IPS-NIHi7 (cell line): ENCODE results near the gene ENTR1.
A peak's percentile ranks its signal among the peaks of the same experiment; 100 is the strongest.
"Not testable (repeated sequence)": the region's sequence is repeated elsewhere in the genome, so short reads cannot be mapped to it uniquely, and the experiment has no call there.

Experiments used
- DNase-seq: peaks from one replicate; pipeline ENCODE4 v3.0.0; 2012; ENCODE audit warnings: mixed read lengths; ENCODE audit errors: extremely low spot score

ENTR1 gene

GRCh38 chr9:136438548-136439480 is 28.4 kb upstream of the ENTR1 start:
- peak; percentile 49 for DNase-seq

GRCh38 chr9:136437839-136438547 is 27.6 kb upstream of the ENTR1 start:
- no peak for DNase-seq

GRCh38 chr9:136437430-136437829 is 27.0 kb upstream of the ENTR1 start:
- DNase-seq: no peak

- DNase-seq: no peak
Observed at GRCh38 chr9:136436055-136436634, 25.7 kb upstream of the ENTR1 start.

GRCh38 chr9:136434580-136435169 is 24.3 kb upstream of the ENTR1 start:
- DNase-seq: no peak

- no peak for DNase-seq
Observed at GRCh38 chr9:136433849-136434579, 23.6 kb upstream of the ENTR1 start.

- DNase-seq: no peak
Observed at GRCh38 chr9:136433043-136433715, 22.8 kb upstream of the ENTR1 start.

- DNase-seq: no peak
Observed at GRCh38 chr9:136432591-136432990, 22.2 kb upstream of the ENTR1 start.

GRCh38 chr9:136431782-136432350 is 21.5 kb upstream of the ENTR1 start:
- DNase-seq: no peak

- DNase-seq: no peak
Observed at GRCh38 chr9:136430588-136431234, 20.3 kb upstream of the ENTR1 start.

- DNase-seq: no peak
Observed at GRCh38 chr9:136429683-136430491, 19.5 kb upstream of the ENTR1 start.

GRCh38 chr9:136429075-136429628 is 18.7 kb upstream of the ENTR1 start:
- DNase-seq: no peak

GRCh38 chr9:136426787-136427186 is 16.4 kb upstream of the ENTR1 start:
- DNase-seq: no peak

GRCh38 chr9:136425367-136425766 is 15.0 kb upstream of the ENTR1 start:
- DNase-seq: not testable (repeated sequence)

GRCh38 chr9:136424750-136425362 is 14.4 kb upstream of the ENTR1 start:
- DNase-seq: no peak

- DNase-seq: no peak
Observed at GRCh38 chr9:136423432-136424146, 13.2 kb upstream of the ENTR1 start.

GRCh38 chr9:136422876-136423275 is 12.5 kb upstream of the ENTR1 start:
- DNase-seq: no peak

- DNase-seq: no peak
Observed at GRCh38 chr9:136421791-136422190, 11.4 kb upstream of the ENTR1 start.
